ENCODE data around the gene CCDC190.

- no peak for TF ChIP-seq CTCF (IDR thresholded peaks at IDR 0.05)
- no peak for TF ChIP-seq POLR2A (IDR thresholded peaks at IDR 0.05)
Observed at GRCh38 chr1:162902416-162902815, 41.4 kb upstream of the CCDC190 start.
